HG03469 (cell line): ENCODE data around the gene HLA-DMB.

ENCODE experiments used
- ATAC-seq: cut with Tn5 transposase; IDR thresholded peaks from one replicate; pipeline ENCODE4 v1.9.1; 2021; ENCODE audit warnings: mild to moderate bottlenecking, moderate library complexity, moderate number of reproducible peaks; ENCODE audit not compliant: unreplicated experiment

Gene HLA-DMB

GRCh38 chr6:32972353-32973143 lies 31.7 kb upstream of the HLA-DMB start:
- ATAC-seq = no peak

DNA sequence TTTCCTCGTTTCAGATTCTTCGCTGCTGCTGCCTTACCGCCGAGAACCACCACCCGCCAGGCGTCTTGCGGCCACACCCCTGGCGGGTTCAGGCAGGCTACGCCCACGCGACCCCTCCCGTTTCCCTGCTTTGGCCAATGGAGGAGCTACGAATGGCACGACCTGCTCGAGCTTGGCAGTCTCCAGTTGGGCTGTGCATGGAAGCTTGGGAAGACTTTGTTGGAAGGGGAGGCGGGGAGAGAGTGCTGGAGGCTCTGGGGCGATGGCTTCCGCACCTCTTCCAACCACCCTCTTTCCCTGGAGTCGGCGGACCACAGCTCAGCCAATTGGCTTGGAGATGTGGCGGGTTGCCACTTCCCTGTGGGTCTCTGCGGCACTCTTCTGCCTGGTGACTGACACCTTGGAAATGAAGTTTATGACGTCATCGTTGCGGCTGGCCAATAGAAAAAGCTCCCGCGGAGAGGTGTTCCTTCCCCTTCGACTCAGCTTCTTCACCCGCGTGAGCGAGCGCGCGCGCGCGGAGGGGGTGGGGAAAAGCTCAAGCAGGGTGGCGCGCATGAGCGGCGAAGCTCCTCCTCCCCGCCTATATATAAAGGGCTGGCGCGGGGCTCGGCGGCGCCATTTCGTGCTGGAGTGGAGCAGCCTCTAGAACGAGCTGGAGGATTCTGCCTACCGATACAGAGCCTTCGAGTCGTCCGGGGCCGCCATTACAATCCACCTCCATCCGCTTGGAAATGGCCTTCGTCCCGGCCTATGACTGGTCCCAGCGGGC lies 30.9 kb upstream of the HLA-DMB start:
- peak; percentile 46 for ATAC-seq

DNA sequence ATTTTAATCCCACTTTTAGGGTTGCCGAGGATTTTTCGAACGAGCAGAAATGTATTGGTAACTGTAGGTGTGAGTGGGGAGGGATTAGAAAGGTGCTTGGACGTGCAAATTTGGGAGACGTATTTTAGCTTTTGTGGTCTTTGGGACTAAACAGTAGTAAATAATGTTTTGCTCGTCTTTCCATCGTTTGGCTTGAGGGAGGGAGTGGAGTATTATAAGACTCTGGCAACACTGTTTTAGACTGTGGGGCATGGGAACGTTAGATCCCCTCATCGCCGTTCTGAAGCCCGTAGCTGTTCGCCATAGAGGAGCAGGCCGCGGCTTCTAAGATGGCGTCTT lies 30.4 kb upstream of the HLA-DMB start:
- no peak for ATAC-seq

- no peak for ATAC-seq
Measured at GRCh38 chr6:32970413-32971241, 29.8 kb upstream of the HLA-DMB start.

DNA sequence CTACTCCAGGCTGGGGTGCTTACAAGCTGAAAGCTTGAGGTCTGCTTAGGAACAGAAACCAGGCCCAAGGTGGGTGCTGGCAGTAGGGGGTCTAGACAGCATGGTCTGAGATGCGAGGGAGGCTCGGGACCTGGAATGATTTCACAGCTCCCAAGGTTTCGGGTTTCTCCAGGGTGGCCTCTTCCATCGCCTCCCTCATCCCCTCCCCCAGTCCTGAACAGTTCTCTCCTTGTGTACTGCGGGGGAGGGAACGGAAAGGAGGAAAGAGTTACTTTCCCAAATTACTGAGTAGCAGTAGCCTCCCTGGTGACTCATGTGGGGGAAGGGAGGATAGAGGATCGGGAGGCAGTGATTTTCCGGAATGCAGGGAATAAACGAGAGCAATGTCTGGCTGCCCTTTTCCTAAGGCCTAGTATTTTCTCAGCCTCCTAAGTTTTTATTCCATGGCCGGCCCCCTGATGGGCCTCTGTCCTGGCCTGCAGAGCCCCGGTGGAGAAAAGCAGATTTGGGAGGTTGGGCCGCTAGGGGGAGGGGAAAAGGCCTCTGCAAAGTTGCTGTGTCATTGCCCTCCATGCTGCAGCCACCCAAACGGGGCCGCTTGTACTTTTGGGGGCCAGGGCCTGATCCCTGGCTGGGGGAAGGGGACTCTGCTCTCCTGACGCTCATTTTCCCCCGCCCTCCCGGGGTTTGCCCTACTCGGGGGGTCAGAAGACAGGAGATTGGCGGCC lies 29.0 kb upstream of the HLA-DMB start:
- ATAC-seq = no peak

DNA sequence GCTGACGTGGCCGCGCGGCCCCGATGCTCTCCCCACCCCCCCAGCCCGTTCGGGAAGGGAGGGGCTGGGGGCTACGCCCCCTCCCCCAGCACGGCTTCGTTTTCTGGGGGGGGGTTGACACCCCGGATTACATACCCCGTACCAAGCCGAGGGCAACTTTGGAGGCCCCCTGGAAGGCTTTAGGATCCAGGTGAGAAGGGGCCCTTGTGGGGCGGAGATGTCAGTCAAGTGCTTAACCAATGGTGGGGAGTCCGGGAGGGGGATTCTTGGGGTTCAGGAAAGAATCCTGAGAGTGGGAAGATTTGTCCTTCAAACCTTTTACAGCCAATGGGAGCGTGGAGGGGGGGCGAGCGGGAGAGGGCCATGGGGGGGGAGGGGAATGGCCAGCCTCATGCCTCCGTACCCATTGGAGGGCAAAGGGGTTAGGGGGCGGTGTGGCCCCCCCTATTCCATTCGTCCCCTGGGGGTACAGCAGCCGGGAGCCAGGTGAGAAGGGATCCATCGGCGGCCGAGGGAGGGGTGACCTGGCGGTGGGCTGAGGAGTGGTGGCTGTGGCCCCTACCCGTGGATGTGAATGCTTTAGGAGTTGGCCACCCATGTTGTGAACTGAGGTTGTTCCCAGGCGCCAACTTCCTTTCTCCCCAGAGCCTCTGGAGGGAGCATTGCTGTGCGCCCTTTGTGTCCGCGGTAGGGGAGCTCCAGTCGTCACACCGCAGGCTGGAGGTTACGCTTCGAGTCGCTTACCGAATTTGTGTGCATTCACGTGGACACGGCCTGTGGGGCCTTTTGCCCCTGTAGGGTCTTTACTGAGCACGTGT lies 28.2 kb upstream of the HLA-DMB start:
- no peak for ATAC-seq

- no peak for ATAC-seq
Measured at GRCh38 chr6:32968093-32968866, 27.5 kb upstream of the HLA-DMB start, which contains the start of gene BRD2. BRD2 (plus strand) TSS chr6:32968594; CDS start chr6:32972899, 4,305 bp downstream.

GRCh38 chr6:32967151-32968091 lies 26.6 kb upstream of the HLA-DMB start:
- no peak for ATAC-seq

DNA sequence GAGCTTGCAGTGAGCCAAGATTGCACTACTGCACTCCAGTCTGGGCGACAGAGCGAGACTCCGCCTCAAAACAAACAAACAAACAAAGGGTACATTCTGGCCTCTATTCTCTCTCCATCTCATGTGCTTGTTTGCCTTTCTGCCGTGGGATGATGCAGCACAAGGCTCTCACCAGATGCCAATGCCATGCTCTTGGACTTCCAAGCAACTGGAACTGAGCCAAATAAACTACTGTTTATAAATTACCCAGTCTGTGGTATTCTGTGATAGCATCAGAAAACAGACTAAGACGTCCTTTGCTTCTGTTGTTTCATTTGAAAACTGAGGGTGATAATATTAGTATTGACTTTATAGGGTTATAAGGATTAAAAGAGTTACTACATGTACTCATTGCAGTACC lies 23.9 kb upstream of the HLA-DMB start:
- no peak for ATAC-seq

- ATAC-seq = no peak
Measured at GRCh38 chr6:32963866-32964265, 23.0 kb upstream of the HLA-DMB start.

DNA sequence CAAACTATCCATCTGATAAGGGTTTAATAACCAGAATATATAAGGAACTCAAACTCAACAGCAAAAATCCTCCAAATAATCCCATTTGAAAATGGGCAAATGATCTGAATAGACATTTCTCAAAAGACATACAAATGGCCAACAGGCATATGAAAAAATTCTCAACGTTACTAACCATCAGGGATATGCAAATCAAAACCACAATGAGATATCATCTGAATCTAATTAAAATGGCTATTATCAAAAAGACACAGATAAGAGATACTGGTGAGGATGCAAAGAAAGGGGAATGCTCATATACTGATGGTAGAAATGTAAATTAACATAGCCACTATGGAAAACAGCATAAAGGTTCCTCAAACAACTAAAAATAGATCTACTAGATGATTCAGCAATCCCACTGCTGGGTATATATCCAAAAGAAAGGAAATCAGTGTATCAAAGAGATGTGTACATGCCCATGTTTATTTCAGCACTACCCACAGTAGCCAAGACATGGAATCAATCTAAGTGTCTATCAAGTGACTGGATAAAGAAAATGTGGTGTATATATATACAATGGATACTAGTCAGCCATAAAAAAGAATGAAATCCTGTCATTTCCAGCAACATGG lies 21.5 kb upstream of the HLA-DMB start:
- no peak for ATAC-seq

DNA sequence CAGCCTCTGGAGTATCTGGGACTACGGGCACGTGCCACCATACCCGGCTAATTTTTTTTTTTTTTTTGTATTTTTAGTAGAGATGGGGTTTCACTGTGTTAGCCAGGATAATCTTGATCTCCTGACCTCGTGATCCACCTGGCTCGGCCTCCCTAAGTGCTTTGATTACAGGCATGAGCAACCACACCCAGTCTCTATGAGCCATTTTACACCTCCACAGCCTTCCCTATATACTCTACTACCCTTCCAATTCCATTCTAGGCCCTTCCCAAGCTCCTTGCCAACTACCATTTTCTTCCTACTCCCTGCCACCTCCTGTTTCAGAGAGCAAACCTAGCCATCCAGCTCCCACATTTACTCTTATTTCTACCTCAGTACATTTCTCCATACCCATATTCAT lies 19.7 kb upstream of the HLA-DMB start:
- ATAC-seq = no peak

DNA sequence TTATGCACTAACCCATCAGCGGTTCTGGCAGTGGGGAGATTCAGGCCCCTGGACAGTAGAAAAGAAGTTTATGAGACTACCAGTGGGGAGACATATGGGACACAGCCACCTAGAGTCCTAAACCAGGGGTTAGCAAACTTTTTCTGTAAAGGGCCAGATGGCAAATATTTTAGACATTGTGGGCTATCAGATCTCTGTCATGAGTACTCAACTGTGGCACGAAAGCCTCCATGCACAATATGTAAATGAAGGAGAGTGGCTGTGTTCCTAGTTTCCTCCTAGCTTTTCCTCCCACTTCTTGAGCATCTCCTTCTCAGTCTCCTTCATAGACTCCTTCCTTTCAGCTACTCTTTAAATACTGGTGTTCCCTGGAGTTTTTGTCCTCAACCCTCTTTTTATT lies 15.3 kb upstream of the HLA-DMB start:
- no peak for ATAC-seq

DNA sequence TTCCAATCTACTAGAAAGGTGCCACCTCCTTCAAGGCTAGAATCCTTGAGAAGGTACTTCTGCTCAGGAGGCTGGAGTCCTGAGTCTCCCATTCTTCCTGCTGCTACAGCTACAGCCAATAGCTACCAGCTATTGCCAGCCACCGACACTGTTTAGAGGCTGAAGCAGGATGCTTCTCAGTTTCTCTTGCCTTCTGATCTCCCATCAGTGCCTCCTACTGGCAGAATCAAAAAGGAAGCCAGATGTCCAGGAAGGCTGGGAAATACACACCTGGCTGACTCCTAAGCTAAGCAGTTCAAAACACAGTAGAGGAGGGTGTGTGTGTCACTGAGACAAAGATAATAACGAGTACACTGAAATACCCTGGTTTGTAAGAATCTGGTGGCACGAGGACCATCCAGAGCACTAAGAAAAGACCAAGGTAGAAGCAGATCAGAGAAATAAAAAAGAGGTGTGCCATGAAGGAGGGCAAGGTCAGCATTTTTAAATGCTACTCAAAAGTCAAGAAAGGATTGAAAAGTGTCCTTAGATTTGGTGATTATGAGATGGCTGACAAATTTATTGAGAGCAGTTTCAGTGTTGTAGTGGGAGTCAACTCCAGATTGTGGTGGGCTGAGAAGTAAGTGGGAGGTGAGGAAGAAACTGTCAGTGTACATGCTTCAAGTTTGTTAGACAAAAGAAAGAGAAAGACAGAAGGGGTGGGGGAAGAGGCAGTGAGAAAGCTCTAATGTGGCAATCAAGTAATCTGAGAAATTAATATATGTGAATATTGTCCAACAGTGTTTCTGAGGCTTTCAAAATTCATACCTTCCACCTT lies 14.4 kb upstream of the HLA-DMB start:
- ATAC-seq = no peak

DNA sequence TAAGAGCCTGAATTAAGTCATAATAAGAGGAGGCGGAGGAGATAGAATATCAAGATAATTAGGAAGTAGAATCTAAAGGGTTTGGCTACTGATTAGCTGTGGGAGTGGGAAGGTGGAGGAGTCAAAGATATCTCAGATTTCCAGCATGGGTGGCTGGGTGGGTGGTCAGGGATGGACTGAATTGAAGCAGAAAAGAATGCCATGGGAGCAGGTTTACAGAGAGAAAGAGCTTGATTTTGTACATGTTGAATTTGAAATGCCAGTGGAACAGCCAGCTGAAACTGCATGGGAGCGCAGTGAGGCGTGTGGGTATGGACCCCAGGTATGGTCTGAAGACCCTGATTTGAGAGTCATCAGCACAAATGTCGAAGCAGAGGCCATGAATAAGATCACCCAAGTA lies 13.4 kb upstream of the HLA-DMB start:
- ATAC-seq = no peak

GRCh38 chr6:32953775-32954174 lies 12.9 kb upstream of the HLA-DMB start:
- no peak for ATAC-seq
